PC-3 (cell line): ENCODE measurements around the gene CERS5.

ENCODE experiments used
- CTCF ChIP-seq: fragments of 300-600 bp; sonication (generic); conservative IDR thresholded peaks from 2 replicates; pipeline ENCODE4 v1.5.1; 2017; ENCODE audit warnings: antibody characterized with exemption, low read depth, mild to moderate bottlenecking, low read length
- EZH2 ChIP-seq: fragments of 300-600 bp; sonication (generic); IDR thresholded peaks from one replicate; pipeline ENCODE4 v1.6.1; 2017; ENCODE audit warnings: antibody characterized with exemption, mild to moderate bottlenecking, low read length; ENCODE audit not compliant: unreplicated experiment

GRCh38 chr12:50087995-50088394 is 79.2 kb downstream of the CERS5 start:
- TF ChIP-seq CTCF (no peak), EZH2 (no peak)
